IMR-90 (cell line): ENCODE results near the gene CELA3B.

Experiments
- CTCF ChIP-seq: conservative IDR thresholded peaks from 2 replicates; pipeline ENCODE4 v1.5.1; 2012; ENCODE audit warnings: mild to moderate bottlenecking, low read depth, low read length, improper control_type of control experiment
- MAZ ChIP-seq: IDR thresholded peaks from 2 replicates; pipeline ENCODE4 v1.6.1; 2012; ENCODE audit warnings: low read depth, mild to moderate bottlenecking, low read length, improper control_type of control experiment, moderate library complexity, borderline replicate concordance
- POLR2A ChIP-seq: IDR thresholded peaks from 2 replicates; pipeline ENCODE4 v1.6.1; 2012; ENCODE audit warnings: mild to moderate bottlenecking, low read depth, low read length

DNA sequence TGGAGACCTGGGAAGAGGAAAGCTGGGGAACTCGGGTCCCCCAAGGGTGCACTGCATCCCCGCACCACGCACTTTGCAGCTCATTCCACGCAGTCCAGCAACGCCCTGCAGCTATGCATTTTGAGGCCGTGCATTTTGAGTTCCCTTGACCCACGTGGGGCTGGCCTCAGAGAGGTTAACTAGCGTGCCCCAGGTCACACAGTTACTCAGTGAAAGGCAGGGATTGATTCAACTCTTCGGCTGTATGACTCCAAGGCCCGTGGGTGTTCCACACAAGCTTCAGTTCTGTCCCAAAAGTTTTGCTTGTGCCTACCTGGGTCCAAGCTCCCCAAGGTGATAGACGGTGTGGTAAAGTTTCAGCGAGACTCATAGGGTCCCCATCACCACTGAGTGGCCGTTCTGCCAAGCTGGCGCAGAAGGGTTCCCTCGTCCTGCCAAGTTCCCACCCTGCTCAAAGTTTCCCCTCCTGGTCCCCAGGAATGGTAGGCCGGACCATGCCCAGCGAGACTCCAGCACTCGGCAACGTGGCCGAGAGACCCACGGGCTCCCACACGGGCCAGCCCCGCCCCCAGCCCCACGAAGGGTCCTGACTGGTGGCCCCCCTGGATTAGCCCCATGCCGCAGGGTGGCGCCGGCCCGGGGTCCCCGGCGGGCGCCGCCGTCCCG lies 40.3 kb upstream of the CELA3B start:
- no peak for TF ChIP-seq CTCF
- TF ChIP-seq MAZ, result no peak
- no peak; the same call in 1 of the 2 replicates for TF ChIP-seq POLR2A
